RPMI7951 (cell line): ENCODE results near the gene VASH1. TPM values are rescaled to one million over a fixed set of nuclear protein-coding genes. Genes with fewer than 3 reads are reported as not detected.
A peak's percentile ranks its signal among the peaks of the same experiment; 100 is the strongest.

Source experiments
- DNase-seq: peaks from one replicate; pipeline ENCODE4 v3.0.0-alpha.2; 2012; ENCODE audit warnings: low read depth
- total RNA-seq: library from RNA; depleted of rRNA; stranded (reverse); fragments of >200 nt; shearing (Covaris generic); gene quantifications from 2 replicates; pipeline ENCODE4 v1.2.3, GENCODE V29; 2014

Gene VASH1
- total RNA-seq, 1 experiment from 2014 or later, result 4.4 TPM

DNA sequence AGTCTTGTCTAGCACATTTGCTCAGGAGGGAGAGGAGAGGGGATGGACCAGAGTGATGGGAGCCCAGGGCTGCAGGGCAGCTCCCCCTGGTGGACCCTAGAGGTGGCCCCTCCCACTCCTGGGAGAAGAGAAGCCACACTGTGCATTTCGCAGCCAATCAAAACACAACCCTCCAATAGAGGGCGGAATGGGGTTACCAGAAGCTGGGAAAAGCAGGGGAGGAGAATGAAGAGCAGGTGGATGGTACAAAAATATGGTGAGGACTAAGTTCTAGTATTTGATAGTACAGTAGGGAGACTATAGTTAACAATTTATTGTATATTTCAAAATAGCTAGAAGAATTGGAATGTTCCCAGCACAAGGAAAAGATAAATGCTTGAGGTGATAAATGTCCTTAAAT lies 23.6 kb downstream of the VASH1 start:
- peak; percentile 71 for DNase-seq

- DNase-seq, result no peak
Measured at GRCh38 chr14:76786601-76787000, 25.3 kb downstream of the VASH1 start.

DNA sequence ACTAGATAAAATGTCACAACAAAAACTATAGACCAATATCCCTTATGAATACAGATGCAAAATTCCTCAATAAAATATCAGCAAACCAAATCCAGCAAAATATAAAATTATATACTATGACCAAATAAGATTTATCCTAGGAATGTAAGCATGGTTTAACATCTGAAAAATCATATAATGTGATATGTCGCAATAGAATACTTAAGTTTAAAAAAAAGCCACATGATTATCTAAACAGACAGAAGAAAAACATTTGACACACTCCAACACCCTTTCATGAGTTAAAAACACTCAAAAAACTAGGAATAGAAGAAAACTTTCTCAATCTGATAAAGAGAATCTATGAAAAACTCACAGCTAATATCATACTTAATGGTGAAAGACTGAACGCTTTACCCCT lies 31.2 kb downstream of the VASH1 start:
- DNase-seq, result no peak

DNA sequence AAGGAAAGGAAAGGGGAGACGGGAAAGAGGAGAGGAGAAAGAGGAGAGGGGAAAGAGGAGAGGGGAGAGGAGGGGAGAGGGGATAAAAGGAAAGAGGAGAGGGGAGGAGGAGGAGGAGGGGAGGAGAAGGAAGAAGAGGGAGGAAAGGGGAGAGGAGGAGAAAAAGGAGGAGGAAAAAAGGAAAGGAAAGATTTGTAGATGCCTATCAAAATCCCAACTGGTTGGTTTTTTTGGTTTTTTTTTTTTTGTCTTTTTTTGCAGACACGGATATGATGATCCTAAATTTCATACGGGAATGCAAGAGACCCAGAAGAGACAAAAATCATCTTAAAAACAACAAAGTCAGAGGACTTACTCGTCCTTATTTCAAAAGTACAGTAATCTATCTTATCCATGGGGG lies 32.1 kb downstream of the VASH1 start:
- DNase-seq, result no peak

GRCh38 chr14:76793956-76794355 lies 32.7 kb downstream of the VASH1 start:
- DNase-seq, result no peak

- no peak for DNase-seq
Measured at GRCh38 chr14:76806446-76806845, 45.2 kb downstream of the VASH1 start.

DNA sequence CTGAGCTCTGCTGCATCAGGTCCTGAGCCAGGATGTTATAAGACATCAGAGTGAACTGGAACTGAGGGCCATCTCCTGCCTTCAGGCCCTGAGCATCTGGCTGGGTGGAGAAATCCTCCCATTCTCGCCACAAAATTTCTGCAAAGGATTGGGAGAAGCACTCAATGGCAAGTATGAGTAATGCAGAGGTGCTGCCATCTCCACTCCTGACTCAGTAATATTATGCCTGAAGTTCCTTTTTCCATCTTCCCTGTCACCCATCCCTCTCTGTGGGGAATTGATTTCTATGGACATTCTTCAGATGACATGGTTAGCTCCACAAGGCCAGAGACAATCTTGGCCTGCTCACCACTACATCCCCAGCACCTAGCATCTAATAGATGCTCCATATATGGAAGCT lies 46.7 kb downstream of the VASH1 start:
- DNase-seq, result no peak

- DNase-seq, result no peak
Measured at GRCh38 chr14:76808990-76809389, 47.7 kb downstream of the VASH1 start.

GRCh38 chr14:76810525-76810924 lies 49.3 kb downstream of the VASH1 start:
- DNase-seq, result no peak

GRCh38 chr14:76810953-76811400 lies 49.7 kb downstream of the VASH1 start:
- DNase-seq, result peak; percentile 51

DNA sequence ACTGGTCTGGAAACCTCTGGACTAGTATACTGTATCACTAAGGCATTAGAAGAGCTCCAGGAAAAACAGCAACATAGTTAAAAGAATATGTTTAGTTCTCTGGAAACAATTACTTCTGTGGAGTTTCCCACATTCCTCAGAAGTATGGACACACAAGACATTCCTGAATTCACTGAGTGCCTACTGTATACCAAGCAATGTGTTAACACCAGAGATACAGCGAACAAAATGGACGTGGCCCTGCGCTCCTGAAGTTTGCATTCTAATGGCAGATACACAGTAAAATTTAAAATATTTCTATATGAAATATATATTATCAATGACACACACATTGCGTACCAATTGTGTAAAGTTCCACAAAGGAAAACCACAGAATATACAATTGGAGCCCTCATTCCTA lies 50.3 kb downstream of the VASH1 start:
- DNase-seq, result no peak

GRCh38 chr14:76812093-76812421 lies 50.8 kb downstream of the VASH1 start:
- no peak for DNase-seq

DNA sequence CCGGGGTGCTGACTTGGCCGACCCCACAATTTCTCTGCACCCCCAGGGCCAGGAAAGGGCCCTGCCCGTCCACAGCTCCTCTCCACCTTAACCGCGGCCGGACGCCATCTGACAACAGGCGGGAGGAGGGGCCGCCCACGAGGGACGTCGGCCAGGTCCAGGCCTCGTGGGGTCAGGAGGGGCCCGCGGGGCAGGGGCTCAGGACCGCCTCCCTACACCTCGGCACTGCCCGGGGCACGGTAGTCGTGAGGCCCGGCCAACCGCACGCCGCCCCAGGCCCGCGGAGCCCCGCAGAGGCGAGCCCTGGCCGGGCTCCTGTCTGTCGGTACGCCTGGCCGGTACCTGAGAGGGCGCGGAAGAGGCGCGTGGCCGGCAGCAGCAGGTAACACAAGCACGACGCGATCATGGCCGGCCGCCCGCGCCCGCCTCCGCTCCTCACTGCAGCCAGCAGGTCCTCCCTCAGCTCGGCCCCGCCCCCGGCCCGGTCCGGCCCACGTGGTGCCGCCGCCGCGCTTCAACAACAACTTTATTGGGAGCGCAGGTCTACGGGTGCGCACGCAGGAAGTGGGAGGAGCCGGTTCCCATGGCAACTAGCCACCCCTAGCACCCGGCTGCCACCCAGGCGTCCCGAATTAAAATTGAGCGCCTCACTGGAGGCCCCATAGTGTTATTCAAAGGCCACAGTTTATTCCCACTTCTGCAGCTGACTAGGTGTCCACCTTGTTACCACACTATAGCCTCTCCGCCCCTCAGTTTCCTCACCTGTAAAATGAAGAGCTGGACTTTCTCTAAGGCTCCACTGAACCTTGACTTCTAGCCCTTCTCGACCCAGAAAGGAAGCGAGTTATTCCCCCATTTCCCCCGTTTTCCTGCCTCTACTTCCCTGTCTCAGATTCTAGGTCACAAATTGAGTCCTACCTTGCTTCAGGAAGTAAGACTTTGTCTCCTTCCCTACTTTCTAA lies 51.4 kb downstream of the VASH1 start, which contains the start of gene ANGEL1:
Gene ANGEL1, minus strand, starts transcription at position 461 of the 962 bp plus-strand sequence. Its CDS starts 55 bp downstream, at position 406.
- peak; percentile 92 for DNase-seq

DNA sequence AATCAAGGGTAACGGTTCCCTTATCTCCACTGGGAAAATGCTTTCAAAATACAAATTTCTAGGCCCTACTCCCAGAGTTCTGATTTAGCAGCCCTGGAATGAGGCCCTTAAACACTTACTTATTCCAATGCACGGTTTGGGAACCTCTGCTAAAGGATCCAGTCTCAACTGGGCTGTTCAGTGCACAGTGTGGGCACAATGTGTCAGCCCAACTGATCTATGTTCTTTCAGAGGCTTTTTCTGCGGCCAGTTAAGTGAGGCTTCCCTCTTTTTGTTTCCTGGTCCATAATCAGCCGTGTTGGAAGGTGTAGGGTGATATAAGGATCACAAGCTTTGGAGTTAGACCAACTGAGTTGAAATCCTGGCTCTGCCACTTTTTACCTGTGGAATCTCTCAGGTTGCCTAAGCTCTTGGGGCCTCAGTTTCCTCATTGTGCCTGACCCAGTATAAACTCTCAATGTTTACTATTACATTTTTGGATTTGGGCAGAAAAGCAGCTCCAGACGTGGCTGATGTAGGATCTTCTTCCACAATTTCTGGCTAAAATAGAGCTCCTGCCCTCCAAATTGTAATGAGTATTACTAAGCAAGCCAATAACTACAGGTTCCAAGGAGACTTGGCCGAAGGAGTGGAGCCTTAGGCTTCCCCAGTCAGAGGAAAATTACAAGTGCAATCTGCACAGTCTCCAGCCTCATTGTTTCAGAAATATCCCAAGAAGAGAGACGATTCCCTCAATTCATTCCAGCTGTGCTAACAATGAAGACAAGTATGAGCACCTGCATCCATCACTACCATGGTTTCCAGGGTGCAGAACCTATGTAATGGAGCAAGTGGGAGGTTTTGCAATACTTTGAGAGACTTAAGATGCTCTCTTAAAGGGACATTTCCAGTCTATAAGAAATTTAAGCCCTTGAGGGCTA lies 53.7 kb downstream of the VASH1 start:
- DNase-seq, result no peak

- no peak for DNase-seq
Measured at GRCh38 chr14:76820700-76821099, 59.4 kb downstream of the VASH1 start.

DNA sequence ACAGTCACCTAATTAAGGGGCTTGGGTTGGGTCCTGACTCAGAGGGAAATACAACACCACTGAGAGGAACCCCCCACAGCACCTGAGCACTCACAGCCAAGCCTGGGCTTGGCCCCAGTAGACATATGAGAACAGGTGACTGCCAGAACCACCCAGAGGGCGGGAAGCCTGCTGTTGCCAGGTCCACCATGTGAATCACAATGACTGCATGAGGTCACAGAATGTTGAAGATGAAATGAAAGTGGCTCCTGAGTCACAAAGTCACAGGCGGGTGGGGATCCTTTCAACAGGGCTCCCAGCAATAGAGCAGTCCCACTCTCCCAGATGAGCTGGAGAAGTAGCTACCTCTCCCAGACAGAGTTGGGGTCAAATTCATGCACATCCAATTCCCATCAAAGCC lies 64.9 kb downstream of the VASH1 start, which contains the start of gene LRRC74A:
Gene LRRC74A, plus strand, starts transcription at position 287 of the 400 bp plus-strand sequence. CDS start 290 bp downstream, outside the sequence.
- no peak for DNase-seq

- DNase-seq, result no peak
Measured at GRCh38 chr14:76827696-76828296, 66.5 kb downstream of the VASH1 start.

DNA sequence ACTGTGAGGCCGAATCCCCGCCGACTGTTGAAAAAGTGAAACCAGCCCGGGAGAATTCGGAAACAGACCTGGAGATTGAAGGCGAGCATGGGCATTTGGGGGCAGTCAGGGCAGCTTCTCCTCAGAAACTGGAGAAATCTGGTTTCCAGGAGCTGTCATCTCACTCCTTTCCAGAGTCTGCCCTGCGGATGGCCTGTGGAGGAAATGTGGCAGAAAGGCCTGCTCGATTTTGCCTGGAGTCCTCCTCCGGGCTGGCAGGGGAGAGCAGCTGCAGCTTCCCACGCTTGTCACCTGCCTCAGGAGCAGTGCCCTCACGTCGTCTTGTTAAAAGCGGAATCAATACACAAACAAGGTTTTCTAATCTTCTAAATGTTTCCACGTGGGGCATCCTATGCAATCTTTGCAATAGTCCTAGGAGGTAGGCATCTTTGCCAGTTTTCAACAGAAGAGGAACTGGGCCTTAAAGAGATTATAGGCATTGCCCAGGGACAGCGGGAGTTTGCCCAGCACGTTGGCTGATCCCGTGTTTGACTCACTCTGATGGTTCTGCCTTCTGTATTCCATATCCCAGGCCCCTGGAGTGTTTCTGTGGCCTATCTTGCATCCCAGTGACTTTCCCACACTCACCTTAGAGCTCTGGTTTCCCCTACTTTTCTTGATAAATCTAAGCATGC lies 67.2 kb downstream of the VASH1 start:
- no peak for DNase-seq

DNA sequence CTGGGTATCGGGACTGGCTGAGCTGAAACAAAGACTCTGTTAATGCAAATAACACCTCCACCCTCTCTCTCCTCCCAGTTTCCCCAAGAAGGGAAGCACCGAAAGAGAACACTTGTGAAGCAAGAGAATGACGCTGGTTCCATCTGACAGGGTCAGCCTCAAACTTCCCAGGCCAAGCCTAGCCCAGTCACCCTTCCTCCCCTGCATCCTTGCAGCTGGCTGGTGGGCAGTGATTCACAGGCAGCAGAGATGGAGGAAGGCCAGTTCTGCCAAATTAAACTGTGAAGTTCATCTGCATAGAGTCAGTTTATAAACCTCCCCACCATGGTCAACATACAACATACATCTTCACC lies 67.7 kb downstream of the VASH1 start:
- DNase-seq, result no peak

DNA sequence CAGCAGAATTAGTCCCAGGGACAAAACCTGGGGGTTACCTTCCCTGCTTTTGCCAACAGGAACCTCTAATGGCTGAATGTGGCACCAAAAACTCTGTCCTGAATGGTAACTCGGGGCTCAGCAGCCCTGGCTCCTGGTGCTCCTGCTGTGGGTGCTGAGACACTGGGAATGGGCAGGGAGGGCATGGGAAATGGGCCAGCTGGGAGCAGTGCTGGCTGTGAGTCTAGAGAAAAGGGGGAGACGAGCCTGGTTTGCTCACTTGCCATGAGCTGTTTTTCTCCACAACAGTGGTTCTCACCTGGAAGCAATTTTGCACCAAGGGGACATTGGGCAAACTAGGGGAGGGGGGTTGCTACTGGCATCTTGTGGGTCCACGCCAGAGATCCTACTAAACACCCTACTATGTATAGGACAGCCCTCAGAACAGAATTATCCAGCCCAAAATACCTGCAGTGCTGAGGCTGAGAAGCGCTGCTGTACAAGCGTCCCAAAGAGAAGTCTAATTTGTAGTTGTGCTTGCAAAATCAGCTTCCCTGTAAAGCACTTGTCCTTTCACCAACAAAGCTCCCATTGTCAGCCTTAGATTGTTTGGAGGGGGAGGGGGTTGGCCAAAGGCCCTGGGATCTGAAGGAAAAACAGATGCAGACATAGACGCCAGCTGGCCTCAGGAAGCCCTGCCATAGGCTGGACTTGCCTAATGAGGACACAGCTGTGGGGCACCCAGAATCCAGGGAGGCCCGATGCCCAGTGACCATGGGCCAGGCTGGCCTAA lies 68.6 kb downstream of the VASH1 start:
- DNase-seq, result peak; percentile 35

DNA sequence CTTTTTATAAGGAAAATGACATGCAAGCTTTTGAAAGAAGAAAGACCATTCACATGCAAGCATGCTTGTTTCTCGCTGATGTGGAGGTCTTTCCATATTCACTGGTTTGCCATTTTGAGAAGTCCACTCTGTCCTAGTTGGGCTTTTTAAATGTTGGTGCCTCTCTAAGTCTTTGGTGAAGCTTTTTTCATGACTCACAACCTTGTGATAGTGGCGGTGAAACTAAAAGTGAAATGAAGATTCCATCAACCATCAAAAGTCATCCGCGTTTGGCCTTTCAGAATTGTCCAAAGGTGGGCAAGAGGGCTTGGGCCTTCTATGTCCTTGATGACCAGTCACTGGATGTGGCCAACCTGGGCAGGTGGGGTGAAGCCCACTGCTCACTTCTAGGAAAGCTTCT lies 69.3 kb downstream of the VASH1 start:
- no peak for DNase-seq
